GM19438 (cell line): Measurements from ENCODE around the gene KCNN3.

Source experiments
- ATAC-seq: cut with Tn5 transposase; IDR thresholded peaks from one replicate; pipeline ENCODE4 v1.9.1; 2021; ENCODE audit warnings: low read depth; ENCODE audit not compliant: unreplicated experiment

KCNN3 gene

DNA sequence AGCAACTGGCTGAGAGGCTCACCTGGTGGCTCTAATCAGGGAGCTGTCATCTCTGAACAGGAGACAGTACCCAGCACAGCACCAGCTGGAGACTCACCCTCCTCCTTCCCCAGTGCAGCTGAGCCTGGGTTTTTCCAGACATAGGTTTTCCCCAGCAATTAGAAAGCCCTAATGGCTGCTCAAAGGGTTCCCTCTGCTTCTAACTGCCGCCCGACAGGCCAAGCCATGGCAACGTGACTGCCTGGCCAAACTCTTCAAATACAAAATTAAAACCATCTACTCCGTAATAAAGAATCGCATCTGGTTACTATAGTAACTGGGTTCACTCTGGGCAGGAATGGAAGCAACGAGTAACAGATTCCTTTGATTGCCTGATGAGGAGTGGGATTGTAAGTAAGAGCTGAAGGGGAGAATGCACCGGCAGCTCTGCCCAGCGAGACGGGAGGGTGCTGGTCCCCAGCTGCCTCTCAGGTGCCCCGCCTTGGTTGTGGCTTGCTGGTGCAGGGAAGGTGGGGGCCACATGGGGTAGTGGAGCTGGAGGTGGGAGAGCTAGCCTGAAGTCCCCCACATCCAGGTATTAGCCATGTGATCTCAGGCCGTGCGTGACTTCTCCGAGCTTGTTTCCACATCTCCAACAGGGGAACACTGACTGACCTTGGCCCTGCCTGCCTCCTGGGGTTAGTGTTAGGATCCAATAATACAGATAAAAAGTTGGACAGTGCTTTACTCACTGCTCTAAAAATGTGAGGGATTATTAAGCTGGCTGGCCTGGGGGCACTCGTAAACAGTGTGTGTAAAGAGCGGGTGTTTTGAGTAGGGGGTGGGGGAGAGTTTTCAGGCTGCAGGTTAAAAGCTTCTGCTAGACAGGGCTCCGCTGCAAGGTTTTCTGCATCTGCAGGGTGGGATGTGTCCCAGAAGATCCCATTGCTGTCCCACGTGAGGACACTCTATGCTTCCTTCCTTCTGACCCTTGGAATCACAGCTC lies 94.2 kb downstream of the KCNN3 start:
- no peak for ATAC-seq

- no peak for ATAC-seq
These were observed 95.8 kb downstream of the KCNN3 start for GRCh38 chr1:154774175-154774855.

DNA sequence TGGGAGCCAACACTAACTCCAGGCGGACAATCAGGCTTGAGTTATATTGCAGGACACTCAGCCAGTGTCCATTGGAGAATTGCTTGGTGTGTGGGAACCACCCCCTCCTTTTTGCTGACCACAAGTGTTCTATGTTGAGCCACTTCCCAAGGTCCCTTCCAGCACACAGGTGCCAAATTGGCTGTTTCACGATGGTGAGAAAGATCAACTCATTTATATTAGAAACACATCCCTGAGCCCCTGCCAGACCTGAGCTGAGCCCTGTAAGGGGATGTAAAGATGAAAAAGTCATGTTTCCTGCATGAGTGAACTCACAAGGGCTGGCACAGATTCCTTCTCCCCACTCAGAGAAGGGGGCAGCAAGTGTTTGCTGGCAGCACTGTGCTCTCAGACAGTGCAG lies 96.5 kb downstream of the KCNN3 start:
- ATAC-seq = no peak

- no peak for ATAC-seq
These were observed 97.2 kb downstream of the KCNN3 start for GRCh38 chr1:154772606-154773506.

DNA sequence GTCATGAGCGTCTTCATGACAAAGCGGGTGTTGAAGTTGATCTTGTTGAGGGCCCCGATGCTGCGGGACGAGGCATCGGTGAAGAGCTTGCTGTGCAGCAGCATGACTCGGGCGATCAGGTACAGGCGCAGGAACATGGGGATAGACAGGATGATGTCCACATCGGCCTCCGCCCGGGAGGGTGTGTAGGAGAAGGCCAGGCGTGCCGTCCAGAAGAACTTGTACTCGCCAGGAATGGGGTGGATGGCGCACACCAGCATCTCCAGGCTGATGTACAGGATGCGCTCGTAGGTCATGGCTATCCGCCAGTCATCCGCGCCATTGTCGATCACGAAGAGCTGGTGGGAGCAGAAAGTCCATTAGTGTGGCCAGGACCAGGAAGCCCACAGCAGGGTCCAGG lies 98.0 kb downstream of the KCNN3 start:
- no peak for ATAC-seq

- no peak for ATAC-seq
These were observed 99.0 kb downstream of the KCNN3 start for GRCh38 chr1:154770897-154771594.

DNA sequence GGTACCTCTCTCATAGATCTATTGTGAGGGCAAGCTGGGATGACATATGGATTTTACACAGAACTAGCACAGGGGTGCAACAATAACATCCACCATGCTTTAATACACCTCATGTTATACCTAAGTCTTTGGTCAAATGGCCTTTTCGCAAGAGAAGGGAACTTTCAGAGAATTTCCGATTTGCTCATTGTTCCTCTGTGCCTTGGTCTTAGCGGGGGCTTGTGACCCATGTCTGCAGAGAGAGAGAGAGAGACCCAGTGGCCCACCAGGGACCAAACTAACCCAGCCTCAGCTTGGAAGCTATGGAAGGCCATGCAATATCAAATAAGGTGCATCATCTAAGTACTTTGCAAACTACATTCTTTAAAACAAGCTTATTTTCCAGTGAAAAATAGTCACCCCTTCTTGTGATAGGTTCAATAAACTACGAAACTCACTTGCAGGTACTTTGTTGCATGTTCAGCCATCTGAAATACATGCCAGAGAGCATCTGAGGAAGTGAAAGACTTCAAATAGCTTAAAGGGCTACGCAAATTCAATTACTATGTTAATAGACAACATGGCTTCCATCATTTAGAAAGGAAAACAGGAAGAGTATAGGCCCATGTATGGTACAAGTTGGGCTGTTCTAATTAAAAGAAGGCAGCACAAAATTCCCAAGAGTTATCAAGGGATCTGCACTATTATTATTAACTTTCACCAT lies 100.7 kb downstream of the KCNN3 start:
- ATAC-seq = no peak

GRCh38 chr1:154768456-154769125 lies 101.5 kb downstream of the KCNN3 start:
- no peak for ATAC-seq

- no peak for ATAC-seq
These were observed 102.5 kb downstream of the KCNN3 start for GRCh38 chr1:154767315-154768240.

- ATAC-seq = no peak
These were observed 104.1 kb downstream of the KCNN3 start for GRCh38 chr1:154765970-154766369.

- no peak for ATAC-seq
These were observed 105.3 kb downstream of the KCNN3 start for GRCh38 chr1:154764773-154765172.

- no peak for ATAC-seq
These were observed 105.9 kb downstream of the KCNN3 start for GRCh38 chr1:154764181-154764580.

DNA sequence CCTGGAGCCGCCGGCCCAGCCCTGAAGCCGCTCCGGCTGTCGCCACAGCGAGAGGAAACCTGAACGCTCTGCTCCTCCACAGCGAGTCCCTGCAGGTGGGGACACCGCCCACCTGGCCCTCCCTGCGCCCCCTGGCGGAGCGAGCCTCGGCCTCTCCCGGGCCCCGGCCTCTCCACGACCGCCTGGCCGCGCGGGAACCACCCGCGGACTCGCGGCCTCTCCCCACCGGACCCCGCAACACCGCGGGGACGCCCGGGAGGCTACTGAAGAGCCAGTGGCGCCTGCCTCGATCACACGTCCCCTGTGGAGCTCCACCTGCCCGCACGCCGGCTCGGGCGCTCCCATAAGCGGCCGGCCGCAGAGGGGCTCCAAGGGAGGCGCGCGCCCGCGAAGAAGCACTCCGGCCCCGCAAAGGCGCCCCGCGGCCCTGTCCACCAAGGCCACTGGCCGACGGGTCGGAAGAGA lies 109.6 kb downstream of the KCNN3 start:
- no peak for ATAC-seq

DNA sequence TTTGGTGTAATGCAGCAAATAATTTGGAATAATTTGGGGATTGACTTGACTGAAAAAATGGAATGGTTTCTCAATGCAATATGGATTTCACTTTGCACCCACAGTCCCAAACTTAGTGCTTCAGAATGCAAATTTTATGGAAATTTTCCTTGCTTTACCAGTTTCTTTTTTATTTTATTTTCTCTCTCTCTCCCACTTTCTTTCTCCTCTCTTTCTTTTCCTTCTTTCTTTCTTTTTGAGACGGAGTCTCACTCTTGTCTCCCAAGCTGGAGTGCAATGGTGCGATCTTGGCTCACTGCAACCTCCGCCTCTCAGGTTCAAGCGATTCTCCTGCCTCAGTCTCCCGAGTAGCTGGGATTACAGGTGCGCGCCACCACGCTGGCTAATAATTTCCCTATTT lies 110.3 kb downstream of the KCNN3 start:
- no peak for ATAC-seq

GRCh38 chr1:154759196-154759595 lies 110.9 kb downstream of the KCNN3 start:
- no peak for ATAC-seq

- no peak for ATAC-seq
These were observed 111.7 kb downstream of the KCNN3 start for GRCh38 chr1:154758346-154758745.

GRCh38 chr1:154756793-154757548 lies 113.1 kb downstream of the KCNN3 start:
- no peak for ATAC-seq
